Activated CD8-positive, alpha-beta memory T cell treated with anti-CD3 and anti-CD28 coated beads, Interleukin-2, amount 50 U/mL, for 4 hours (primary cell): ENCODE data around the gene BRSK1.

ENCODE experiments used
- DNase-seq: peaks from one replicate; pipeline ENCODE4 v3.0.0-alpha.2; 2020

BRSK1 gene

GRCh38 chr19:55254625-55254977 is 29.2 kb upstream of the BRSK1 start:
- DNase-seq = no peak

DNA sequence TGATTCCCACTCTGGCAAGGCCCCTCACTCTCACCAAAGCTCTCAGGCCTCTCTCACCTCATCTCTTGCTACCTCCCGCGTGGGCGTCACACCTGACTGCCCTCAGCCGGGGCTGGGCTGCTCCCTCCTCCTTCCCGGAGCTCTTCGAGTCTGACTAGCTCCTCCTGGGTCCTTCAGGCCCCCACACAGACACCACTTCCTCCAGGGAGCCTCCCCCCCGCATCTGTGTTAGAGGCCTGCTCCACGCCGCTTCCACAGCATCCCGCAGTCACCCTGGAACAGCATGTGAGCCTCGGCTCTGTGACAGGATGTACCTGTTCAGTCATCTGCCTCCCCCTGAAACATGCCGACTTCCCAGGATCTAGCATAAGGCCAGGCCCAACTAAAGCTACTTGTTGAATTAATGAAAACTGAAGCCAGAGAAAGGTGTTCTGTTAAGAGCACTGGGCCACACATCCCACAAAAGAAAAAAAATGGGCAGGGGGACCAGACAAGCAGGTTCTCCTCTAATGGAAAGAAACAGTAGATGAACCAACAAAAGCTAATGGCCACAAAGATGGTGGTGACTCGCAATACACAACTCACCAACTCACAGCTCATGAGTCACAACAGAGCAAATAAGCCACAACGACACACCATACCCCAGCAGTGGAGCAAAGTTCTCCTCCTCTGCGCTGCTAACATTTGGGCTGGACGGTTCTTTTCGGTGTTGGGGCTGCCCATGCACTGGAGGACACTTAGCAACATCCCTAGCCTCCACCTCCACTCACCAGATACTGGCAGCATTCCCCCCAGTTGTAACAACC is 28.0 kb upstream of the BRSK1 start:
- peak; percentile 57 for DNase-seq

DNA sequence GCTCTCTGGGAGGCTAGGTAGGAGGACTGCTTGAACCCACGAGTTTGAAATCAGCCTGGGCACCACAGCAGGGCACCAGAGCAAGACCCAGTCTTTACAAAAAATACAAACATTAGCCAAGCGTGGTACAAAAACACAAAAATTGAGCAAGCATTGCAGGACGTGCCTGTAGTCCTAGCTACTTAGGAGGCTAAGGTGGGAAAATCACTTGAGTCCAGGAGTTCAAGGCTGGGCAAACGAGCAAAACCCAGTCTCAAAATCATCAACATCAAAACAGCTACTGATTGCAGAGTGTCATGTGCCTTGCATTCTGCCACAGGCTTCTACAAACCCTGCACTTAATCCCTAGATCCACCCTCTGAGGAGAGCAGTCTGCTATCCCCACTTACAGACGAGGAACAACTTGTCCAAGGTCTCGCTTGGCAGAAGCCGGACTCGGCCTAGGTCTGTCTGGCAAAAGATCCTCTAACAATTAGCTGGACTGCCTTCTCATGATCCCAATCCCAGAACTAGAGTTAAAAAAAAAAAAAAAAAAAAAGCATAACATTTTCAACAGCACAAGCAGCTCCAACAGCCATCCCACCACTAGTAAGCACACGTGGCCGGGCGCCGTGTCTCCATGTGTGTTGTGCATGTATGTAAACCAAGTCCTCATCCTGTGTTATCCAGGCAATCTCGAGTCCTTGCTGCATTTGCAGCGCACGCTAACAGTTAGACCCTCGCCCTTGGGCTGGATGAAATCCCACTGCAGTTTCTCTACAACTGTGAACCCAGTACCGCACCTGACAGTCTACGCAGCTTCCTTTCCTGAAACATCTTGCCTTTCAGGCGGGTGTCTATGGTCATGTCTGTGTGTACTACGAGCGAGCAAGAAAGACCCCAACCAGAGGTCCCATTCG is 27.0 kb upstream of the BRSK1 start:
- DNase-seq = no peak

- DNase-seq = no peak
These were observed 26.1 kb upstream of the BRSK1 start for GRCh38 chr19:55257461-55258420.

DNA sequence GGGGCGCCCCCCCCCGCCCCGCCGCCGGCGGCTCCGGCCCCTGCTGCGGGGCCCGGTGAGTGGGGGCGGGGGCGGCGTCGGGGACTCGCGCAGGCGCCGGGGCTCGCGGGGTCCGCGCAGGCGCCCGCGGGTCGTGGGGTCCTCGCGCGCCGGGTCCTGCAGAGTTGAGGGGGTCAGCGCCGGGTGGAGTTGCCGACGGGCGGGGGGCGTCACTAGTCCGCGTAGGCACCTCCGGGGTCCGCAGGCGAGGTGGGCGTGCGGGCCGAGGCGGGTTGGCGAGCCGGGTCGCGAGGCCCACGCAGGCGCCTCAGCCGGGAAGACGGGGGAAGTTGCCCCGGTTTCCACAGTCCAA is 25.3 kb upstream of the BRSK1 start:
- DNase-seq = peak; percentile 59

GRCh38 chr19:55258828-55259539 is 24.8 kb upstream of the BRSK1 start, which contains the start of gene PPP6R1:
TSS of gene PPP6R1 (minus strand) at chr19:55259017. CDS start at chr19:55247103, 11,914 bp downstream.
- peak; percentile 93 for DNase-seq

DNA sequence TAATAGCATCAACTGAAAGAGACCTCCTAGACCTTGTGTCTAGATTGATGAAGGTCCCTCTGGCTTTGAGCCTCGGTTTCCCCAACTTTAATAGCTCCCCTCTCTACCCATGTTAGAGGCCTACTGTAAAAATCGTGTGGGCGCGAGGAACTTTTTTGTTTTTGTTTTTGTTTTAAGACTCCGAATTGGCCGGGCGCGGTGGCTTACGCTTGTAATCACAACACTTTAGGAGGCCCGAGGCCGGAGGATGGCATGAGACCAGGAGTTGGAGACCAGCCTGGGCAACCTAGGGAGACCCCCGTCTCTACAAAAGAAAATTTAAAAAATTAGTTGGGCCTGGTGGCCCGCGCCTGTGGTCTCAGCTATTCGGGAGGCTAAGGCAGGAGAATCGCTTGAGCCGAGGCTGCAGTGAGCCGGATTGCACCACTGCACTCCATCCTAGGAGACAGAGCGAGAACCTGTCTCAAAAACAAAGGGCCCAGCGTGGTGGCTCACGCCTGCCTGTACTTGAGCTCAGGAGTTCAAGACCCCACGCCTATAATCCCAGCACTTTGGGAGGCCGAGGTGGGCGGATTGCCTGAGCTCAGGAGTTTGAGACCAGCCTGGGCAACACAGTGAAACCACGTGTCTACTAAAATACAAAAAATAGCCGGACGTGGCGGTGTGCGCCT is 24.1 kb upstream of the BRSK1 start:
- DNase-seq = no peak

DNA sequence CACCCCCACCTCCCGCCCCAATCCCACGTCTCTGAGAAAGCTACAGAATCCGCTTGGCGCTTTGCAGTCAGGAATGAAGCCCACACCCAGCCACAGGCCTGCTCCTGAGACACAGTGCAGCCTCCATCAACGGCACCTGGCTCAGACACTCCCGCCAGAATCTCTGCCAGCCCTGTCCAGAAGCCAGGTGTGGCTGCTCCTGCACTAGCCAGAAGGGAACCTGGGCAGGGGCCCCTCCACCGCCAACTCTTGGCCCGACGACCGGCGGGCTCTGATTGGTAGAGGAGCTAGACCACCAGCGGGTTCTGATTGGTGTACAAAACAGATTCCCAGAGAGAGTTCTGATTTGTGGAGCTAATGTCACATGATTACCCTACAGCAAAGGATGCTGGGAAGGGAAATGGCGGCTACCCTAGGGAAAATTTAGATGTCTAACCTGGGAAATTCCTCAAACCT is 22.1 kb upstream of the BRSK1 start:
- DNase-seq = no peak

- no peak for DNase-seq
These were observed 21.4 kb upstream of the BRSK1 start for GRCh38 chr19:55262359-55262758.

DNA sequence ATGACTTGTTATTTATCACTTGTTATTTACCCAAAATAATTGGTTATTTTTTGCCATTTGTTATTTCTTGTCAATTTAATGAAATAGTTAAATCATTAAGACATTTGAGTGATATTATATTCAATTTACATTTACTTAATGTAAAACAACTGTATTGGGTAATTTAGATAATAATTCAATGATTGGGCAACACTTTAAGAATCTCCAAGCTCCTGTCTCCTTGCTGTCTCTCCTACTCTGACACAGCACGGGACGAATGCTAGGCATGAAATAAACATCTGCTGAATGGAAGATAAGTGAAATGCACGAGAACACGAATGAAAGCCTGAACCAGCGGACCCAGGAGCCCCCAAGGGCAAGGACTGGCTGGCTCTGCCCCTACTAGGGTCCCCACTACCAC is 19.3 kb upstream of the BRSK1 start:
- no peak for DNase-seq

DNA sequence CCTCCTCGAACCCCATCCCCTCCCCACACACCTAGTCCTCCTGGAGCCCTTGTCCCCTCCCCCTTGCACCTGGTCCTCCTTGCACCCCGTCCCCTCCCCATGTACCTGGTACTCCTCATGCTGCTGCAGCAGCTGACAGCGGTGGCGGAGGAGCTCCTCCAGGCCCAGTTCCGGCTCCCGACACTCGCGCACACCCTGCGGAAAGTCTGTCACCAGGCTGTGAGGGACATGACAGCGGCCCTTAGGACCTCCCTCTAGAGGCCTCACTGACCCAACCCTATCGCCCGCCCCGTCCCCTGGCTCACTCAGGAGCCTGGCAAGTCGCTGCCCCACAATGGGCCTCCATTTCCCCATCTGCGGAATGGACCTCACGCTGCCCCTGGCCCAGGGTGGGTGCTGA is 18.6 kb upstream of the BRSK1 start:
- no peak for DNase-seq

GRCh38 chr19:55265723-55266386 is 17.9 kb upstream of the BRSK1 start:
- no peak for DNase-seq

- no peak for DNase-seq
These were observed 17.4 kb upstream of the BRSK1 start for GRCh38 chr19:55266404-55266803.

- DNase-seq = no peak
These were observed 17.0 kb upstream of the BRSK1 start for GRCh38 chr19:55266840-55267239.

DNA sequence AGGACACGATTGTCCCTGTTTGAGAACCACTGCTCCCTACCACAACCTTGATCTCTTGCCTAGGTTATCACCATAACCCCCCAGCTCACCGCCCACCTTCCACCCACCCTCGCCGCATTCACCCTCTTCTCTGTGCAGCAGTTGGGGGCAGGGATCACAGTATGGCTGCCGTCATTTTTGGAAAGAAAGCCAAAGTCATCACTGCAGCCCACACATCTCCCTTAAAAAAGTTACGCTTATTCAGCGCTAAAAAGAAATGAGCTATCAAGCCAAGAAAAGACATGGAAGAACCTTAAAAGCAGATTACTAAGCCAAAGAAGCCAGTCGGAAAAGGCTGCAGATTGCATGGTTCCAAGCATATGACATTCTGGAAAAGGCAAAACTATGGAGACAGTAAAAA is 14.5 kb upstream of the BRSK1 start:
- DNase-seq = no peak

- no peak for DNase-seq
These were observed 13.4 kb upstream of the BRSK1 start for GRCh38 chr19:55270172-55270942.

GRCh38 chr19:55272142-55272541 is 11.7 kb upstream of the BRSK1 start:
- no peak for DNase-seq

- no peak for DNase-seq
These were observed 9.7 kb upstream of the BRSK1 start for GRCh38 chr19:55273978-55274707.
